Activated CD8-positive, alpha-beta memory T cell treated with anti-CD3 and anti-CD28 coated beads, Interleukin-2, amount 10 ng/mL, durations not matched to agents 7 days and 5 days (primary cell): Measurements from ENCODE around the gene SST. TPM values are rescaled to one million over a fixed set of nuclear protein-coding genes. Genes with fewer than 3 reads are reported as not detected.

Experiments
- ATAC-seq: fragments of 150-1000 bp; cut with Tn5 transposase; one replicate; pipeline ENCODE4 v1.10.0; 2021; ENCODE audit warnings: moderate library complexity
- CTCF ChIA-PET: fragments of 350-600 bp; sonication (Branson Sonifier 250); formaldehyde crosslinking; loops from one replicate; lab custom pipeline; 2021; ENCODE audit warnings: antibody characterized with exemption; lab: Charles Lee
- DNase-seq: peaks from one replicate; pipeline ENCODE4 v3.0.0-alpha.2; 2020
- H3K27ac Mint-ChIP-seq: one replicate; pipeline ENCODE4 v1.8.0; 2021; ENCODE audit warnings: mild to moderate bottlenecking, mixed read lengths
- H3K27me3 Mint-ChIP-seq: one replicate; pipeline ENCODE4 v1.8.0; 2021; ENCODE audit warnings: mixed read lengths
- H3K36me3 Mint-ChIP-seq: one replicate; pipeline ENCODE4 v1.8.0; 2021; ENCODE audit warnings: mild to moderate bottlenecking, mixed read lengths
- H3K4me1 Mint-ChIP-seq: one replicate; pipeline ENCODE4 v1.8.0; 2021; ENCODE audit warnings: mixed read lengths
- H3K4me3 Mint-ChIP-seq: one replicate; pipeline ENCODE4 v1.8.0; 2021; ENCODE audit warnings: mild to moderate bottlenecking, moderate library complexity, mixed read lengths
- H3K9me3 Mint-ChIP-seq: one replicate; pipeline ENCODE4 v1.8.0; 2022; ENCODE audit warnings: low read depth, mixed read lengths
- total RNA-seq, 2 experiments: library from RNA; stranded (reverse); gene quantifications; one replicate each; pipeline ENCODE4 v1.2.3, GENCODE V29; 2021

Gene SST
- total RNA-seq, 2 experiments from 2014 or later = not detected

GRCh38 chr3:187641320-187642016, 28.7 kb downstream of the SST start:
- Mint-ChIP-seq H3K27ac (no peak overlapping the region), H3K36me3 (no peaks in the 10 kb centered on the region), H3K27me3 (peaks cover 33% of the 10 kb centered on the region), H3K4me3 (no peak overlapping the region), H3K9me3 (no peaks in the 10 kb centered on the region), H3K4me1 (no peaks in the 10 kb centered on the region)
- ATAC-seq (no peak), DNase-seq (no peak)
- CTCF ChIA-PET = interaction anchor here (1.4 to 2.0 kb wide), 2 partner anchors 10 to 25 kb away, joined by 3 to 8 read pairs; no protein-coding TSS in a partner anchor

- Mint-ChIP-seq H3K4me3 (no peak overlapping the region), H3K36me3 (no peaks in the 10 kb centered on the region), H3K4me1 (no peaks in the 10 kb centered on the region), H3K27me3 (peaks cover 35% of the 10 kb centered on the region), H3K27ac (no peak overlapping the region), H3K9me3 (no peaks in the 10 kb centered on the region)
- DNase-seq (no peak), ATAC-seq (no peak)
- CTCF ChIA-PET = interaction anchor here (1.4 to 2.0 kb wide), 2 partner anchors 10 to 25 kb away, joined by 3 to 8 read pairs; no protein-coding TSS in a partner anchor
Measured at GRCh38 chr3:187640569-187641059, 29.6 kb downstream of the SST start.

GRCh38 chr3:187639927-187640568, 30.1 kb downstream of the SST start:
- no peaks in the 10 kb centered on the region for H3K36me3 Mint-ChIP-seq
- DNase-seq (no peak), ATAC-seq (no peak)
- CTCF ChIA-PET = interaction anchor here (1.5 to 2.0 kb wide), 2 partner anchors 24 to 40 kb away, joined by 4 to 8 read pairs; no protein-coding TSS in a partner anchor
- H3K4me3 Mint-ChIP-seq = no peak overlapping the region
- H3K4me1 Mint-ChIP-seq = no peaks in the 10 kb centered on the region
- no peak overlapping the region for H3K27ac Mint-ChIP-seq
- H3K27me3 Mint-ChIP-seq = peaks cover 32% of the 10 kb centered on the region
- no peaks in the 10 kb centered on the region for H3K9me3 Mint-ChIP-seq

- CTCF ChIA-PET = interaction anchor here (1.5 kb wide), 1 partner anchor 44 kb away, joined by 4 read pairs; no protein-coding TSS in a partner anchor
Measured at GRCh38 chr3:187636528-187636927, 33.7 kb downstream of the SST start.

GRCh38 chr3:187630404-187630803, 39.8 kb downstream of the SST start:
- ATAC-seq (no peak), DNase-seq (no peak)
- CTCF ChIA-PET = no interaction called here
- no peak overlapping the region for H3K4me3 Mint-ChIP-seq
- H3K27me3 Mint-ChIP-seq = peaks cover 21% of the 10 kb centered on the region
- no peak overlapping the region for H3K27ac Mint-ChIP-seq
- no peaks in the 10 kb centered on the region for H3K4me1 Mint-ChIP-seq
- no peaks in the 10 kb centered on the region for H3K36me3 Mint-ChIP-seq
- H3K9me3 Mint-ChIP-seq = no peaks in the 10 kb centered on the region

More at GRCh38 chr3:187636528-187636927, 33.7 kb downstream of the SST start:
- DNase-seq = no peak
- H3K36me3 Mint-ChIP-seq = no peaks in the 10 kb centered on the region
- no peaks in the 10 kb centered on the region for H3K4me1 Mint-ChIP-seq
- H3K27me3 Mint-ChIP-seq = peaks cover 38% of the 10 kb centered on the region
- no peak overlapping the region for H3K27ac Mint-ChIP-seq
- H3K9me3 Mint-ChIP-seq = no peaks in the 10 kb centered on the region
- ATAC-seq = no peak
- no peak overlapping the region for H3K4me3 Mint-ChIP-seq

- ATAC-seq = no peak
- no peaks in the 10 kb centered on the region for H3K9me3 Mint-ChIP-seq
- H3K27me3 Mint-ChIP-seq = peaks cover 22% of the 10 kb centered on the region
- no peak for DNase-seq
- H3K27ac Mint-ChIP-seq = no peak overlapping the region
- H3K4me1 Mint-ChIP-seq = no peaks in the 10 kb centered on the region
- no peaks in the 10 kb centered on the region for H3K36me3 Mint-ChIP-seq
- H3K4me3 Mint-ChIP-seq = no peak overlapping the region
- CTCF ChIA-PET = no interaction called here
Measured at GRCh38 chr3:187629711-187630110, 40.5 kb downstream of the SST start.

- no peaks in the 10 kb centered on the region for H3K4me1 Mint-ChIP-seq
- ATAC-seq (no peak), DNase-seq (no peak)
- no peaks in the 10 kb centered on the region for H3K9me3 Mint-ChIP-seq
- H3K27ac Mint-ChIP-seq = no peak overlapping the region
- H3K36me3 Mint-ChIP-seq = no peaks in the 10 kb centered on the region
- H3K4me3 Mint-ChIP-seq = no peak overlapping the region
- peaks cover 32% of the 10 kb centered on the region for H3K27me3 Mint-ChIP-seq
- CTCF ChIA-PET = no interaction called here
Measured at GRCh38 chr3:187628169-187628568, 42.0 kb downstream of the SST start.

- Mint-ChIP-seq H3K27me3 (peaks cover 30% of the 10 kb centered on the region), H3K4me3 (no peak overlapping the region), H3K27ac (no peak overlapping the region), H3K36me3 (no peaks in the 10 kb centered on the region), H3K4me1 (no peaks in the 10 kb centered on the region), H3K9me3 (no peaks in the 10 kb centered on the region)
- DNase-seq (no peak), ATAC-seq (no peak)
- CTCF ChIA-PET = no interaction called here
Measured at GRCh38 chr3:187626581-187626980, 43.6 kb downstream of the SST start.

GRCh38 chr3:187624588-187624987, 45.6 kb downstream of the SST start:
- no peak for ATAC-seq

GRCh38 chr3:187623285-187623814, 46.8 kb downstream of the SST start:
- DNase-seq = no peak
- H3K4me3 Mint-ChIP-seq = no peak overlapping the region
- H3K4me1 Mint-ChIP-seq = no peaks in the 10 kb centered on the region
- CTCF ChIA-PET = interaction anchor here (2.9 kb wide), 1 partner anchor 56 kb away, joined by 8 read pairs; no protein-coding TSS in a partner anchor
- no peaks in the 10 kb centered on the region for H3K9me3 Mint-ChIP-seq
- H3K36me3 Mint-ChIP-seq = no peaks in the 10 kb centered on the region
- H3K27me3 Mint-ChIP-seq = peaks cover 24% of the 10 kb centered on the region
- H3K27ac Mint-ChIP-seq = no peak overlapping the region
- ATAC-seq = no peak

More at GRCh38 chr3:187624588-187624987, 45.6 kb downstream of the SST start:
- Mint-ChIP-seq H3K27ac (no peak overlapping the region), H3K4me3 (no peak overlapping the region), H3K36me3 (no peaks in the 10 kb centered on the region), H3K4me1 (no peaks in the 10 kb centered on the region), H3K9me3 (no peaks in the 10 kb centered on the region), H3K27me3 (peaks cover 24% of the 10 kb centered on the region)
- CTCF ChIA-PET = interaction anchor here (2.9 kb wide), 1 partner anchor 55 kb away, joined by 8 read pairs; no protein-coding TSS in a partner anchor
- no peak for DNase-seq

GRCh38 chr3:187621881-187622280, 48.3 kb downstream of the SST start:
- ATAC-seq (no peak), DNase-seq (no peak)
- CTCF ChIA-PET = interaction anchor here (1.0 to 2.9 kb wide), 2 partner anchors 57 to 92 kb away, joined by 3 to 8 read pairs; no protein-coding TSS in a partner anchor
- Mint-ChIP-seq H3K36me3 (no peaks in the 10 kb centered on the region), H3K9me3 (no peaks in the 10 kb centered on the region), H3K4me1 (no peaks in the 10 kb centered on the region), H3K27me3 (peaks cover 21% of the 10 kb centered on the region), H3K27ac (no peak overlapping the region), H3K4me3 (no peak overlapping the region)

GRCh38 chr3:187619461-187619860, 50.7 kb downstream of the SST start:
- ATAC-seq = no peak

More at GRCh38 chr3:187619461-187619860, 50.7 kb downstream of the SST start:
- Mint-ChIP-seq H3K9me3 (no peaks in the 10 kb centered on the region), H3K27me3 (peaks cover 19% of the 10 kb centered on the region), H3K4me1 (peaks cover 5% of the 10 kb centered on the region), H3K36me3 (no peaks in the 10 kb centered on the region), H3K27ac (no peak overlapping the region), H3K4me3 (no peak overlapping the region)
- CTCF ChIA-PET = interaction anchor here (1.2 to 1.9 kb wide), 2 partner anchors 60 to 300 kb away, joined by 4 read pairs; no protein-coding TSS in a partner anchor
- DNase-seq = no peak
